Tibial artery (tissue), 4 donors: ENCODE measurements around the gene NPC2.

Experiments
- DNase-seq, 2 donors: peaks; one replicate each; pipeline ENCODE4 v3.0.0-alpha.2; 2019
- H3K27ac ChIP-seq, 2 donors: fragments of 200-600 bp; sonication (generic) in 1 of 2; 1 replicate in 1 of 2; 2 replicates in 1 of 2; pipeline ENCODE4 v1.5.1; 2018 to 2019; ENCODE audit warnings: mild to moderate bottlenecking in 1 of 2
- H3K27me3 ChIP-seq, 2 donors: fragments of 200-600 bp; sonication (generic) in 1 of 2; one replicate each; pipeline versions ENCODE4 v1.5.1 to v1.6.0; 2016 to 2019
- H3K36me3 ChIP-seq, 3 donors: fragments of 200-600 bp; sonication (generic) in 2 of 3; one replicate each; pipeline ENCODE4 v1.5.1; 2016 to 2019; ENCODE audit warnings: mild to moderate bottlenecking in 2 of 3
- H3K4me1 ChIP-seq, 4 donors: fragments of 200-600 bp; sonication (generic) in 2 of 4; 1 replicate in 3 of 4; 2 replicates in 1 of 4; pipeline ENCODE4 v1.5.1; 2016 to 2019
- H3K4me3 ChIP-seq, 2 donors: fragments of 200-600 bp; sonication (generic) in 1 of 2; 1 replicate in 1 of 2; 2 replicates in 1 of 2; pipeline ENCODE4 v1.5.1; 2018 to 2019; ENCODE audit warnings: mild to moderate bottlenecking in 2 of 2
- H3K9me3 ChIP-seq, 3 donors: fragments of 200-600 bp; sonication (generic) in 1 of 3; one replicate each; pipeline ENCODE4 v1.5.1; 2016 to 2019
- CTCF ChIP-seq, 2 experiments: fragments of 200-600 bp in 1 of 2; fragments of 450-650 bp in 1 of 2; IDR thresholded peaks; one replicate each; pipeline ENCODE4 v1.5.1; 2017 to 2019; ENCODE audit warnings: antibody characterized with exemption in 2 of 2, mild to moderate bottlenecking in 1 of 2, moderate library complexity in 1 of 2
- intact Hi-C: fragments of 100-400 bp; cut with DNase I; formaldehyde crosslinking; loops from one replicate; pipeline ENCODE4 v1.15.0; 2023; ENCODE audit warnings: low total_unique reads

The NPC2 gene

DNA sequence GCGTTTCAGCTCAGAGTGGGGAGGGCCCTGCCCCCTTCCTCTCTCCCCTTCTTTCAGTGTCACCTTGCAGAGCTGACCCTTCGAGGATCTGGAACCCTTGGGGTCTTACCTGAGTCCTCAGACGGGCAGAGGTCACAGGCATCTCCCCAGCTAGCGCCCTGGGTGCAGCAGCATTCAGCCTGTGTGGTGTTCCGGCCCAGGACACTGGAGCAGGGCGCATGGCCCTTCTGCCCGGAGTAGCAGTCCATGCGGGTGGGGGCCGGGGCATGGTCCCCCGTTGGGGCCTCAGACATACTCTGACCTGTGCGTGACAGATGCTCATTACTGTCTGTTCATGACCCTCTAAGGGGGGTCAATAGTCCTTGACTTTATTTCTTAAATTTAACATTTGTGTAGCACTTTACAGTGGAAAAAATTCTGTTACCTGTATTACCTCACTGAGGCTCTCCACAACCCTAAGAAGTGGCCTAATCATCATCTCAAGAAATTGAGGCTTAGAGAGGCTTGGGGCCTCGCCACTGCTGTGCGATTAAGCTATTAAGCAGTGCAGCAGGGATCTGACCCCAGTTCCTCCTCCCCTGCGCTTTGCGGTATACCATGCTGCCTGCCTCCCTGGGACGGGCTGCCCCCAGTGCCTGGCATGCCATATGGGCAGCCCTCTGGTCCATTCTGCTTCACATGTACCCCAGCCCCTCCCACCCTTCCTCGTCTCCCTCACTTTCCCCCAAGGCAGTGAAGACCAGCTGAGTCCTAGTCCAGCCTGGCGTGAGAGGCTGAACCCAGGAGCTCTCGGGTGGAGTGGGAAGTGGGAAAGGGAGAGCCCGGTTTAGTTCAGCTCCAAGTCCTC lies 12.0 kb upstream of the NPC2 start:
- peaks cover 31 to 100% (median 79%) of the 10 kb centered on the region in 3 donors for H3K36me3 ChIP-seq
- no peaks in the 10 kb centered on the region for H3K27me3 ChIP-seq
- H3K9me3 ChIP-seq: no peaks in the 10 kb centered on the region
- H3K27ac ChIP-seq: no peak overlapping the region
- H3K4me1 ChIP-seq: no peaks in the 10 kb centered on the region
- intact Hi-C loops: loop anchor here (5.0 to 10.0 kb wide), 3 partner anchors 107 to 290 kb away; partner anchors contain the start of genes AREL1, FCF1 and LTBP2
- peak in 1 of 2 donors; percentile 17 for DNase-seq
- no peak for TF ChIP-seq CTCF (IDR thresholded peaks at IDR 0.05)
- H3K4me3 ChIP-seq: no peak overlapping the region

GRCh38 chr14:74504412-74504811 lies 11.3 kb upstream of the NPC2 start:
- no peaks in the 10 kb centered on the region for H3K4me1 ChIP-seq
- intact Hi-C loops: loop anchor here (5.0 to 10.0 kb wide), 3 partner anchors 108 to 290 kb away; partner anchors contain the start of genes AREL1, FCF1 and LTBP2
- H3K27ac ChIP-seq: no peak overlapping the region
- H3K4me3 ChIP-seq: no peak overlapping the region
- DNase-seq: peak in 1 of 2 donors; percentile 17
- H3K27me3 ChIP-seq: no peaks in the 10 kb centered on the region
- peaks cover 31 to 100% (median 78%) of the 10 kb centered on the region in 3 donors for H3K36me3 ChIP-seq
- no peak for TF ChIP-seq CTCF (IDR thresholded peaks at IDR 0.05)
- no peaks in the 10 kb centered on the region for H3K9me3 ChIP-seq

DNA sequence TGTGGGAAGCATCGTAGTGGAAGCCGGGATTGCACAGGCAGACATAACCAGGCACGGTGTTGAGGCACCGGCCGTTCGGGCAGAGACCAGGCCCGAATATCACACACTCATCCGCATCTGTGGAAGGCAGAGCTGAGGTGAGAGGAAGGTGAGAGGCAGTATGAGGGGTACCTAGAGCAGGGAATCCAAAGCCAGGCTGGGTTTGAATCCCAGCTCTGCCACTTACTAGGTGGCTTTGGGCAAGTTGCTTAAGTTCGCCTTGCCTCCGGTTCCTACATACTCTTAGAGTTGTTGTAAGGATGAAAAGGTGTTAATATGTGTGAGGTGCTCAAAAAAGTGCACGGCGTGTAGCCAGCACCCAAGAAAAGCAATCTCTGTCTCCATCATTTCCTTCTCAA lies 10.8 kb upstream of the NPC2 start:
- Histone ChIP-seq H3K9me3 (no peaks in the 10 kb centered on the region), H3K36me3 (peaks cover 28 to 99% (median 73%) of the 10 kb centered on the region in 3 donors), H3K27ac (no peak overlapping the region), H3K27me3 (no peaks in the 10 kb centered on the region), H3K4me3 (no peak overlapping the region), H3K4me1 (no peaks in the 10 kb centered on the region)
- peak in 1 of 2 donors; percentile 17 for DNase-seq
- TF ChIP-seq CTCF (IDR thresholded peaks at IDR 0.05): no peak
- intact Hi-C loops: loop anchor here (5.0 to 10.0 kb wide), 3 partner anchors 108 to 291 kb away; partner anchors contain the start of genes AREL1, FCF1 and LTBP2

DNA sequence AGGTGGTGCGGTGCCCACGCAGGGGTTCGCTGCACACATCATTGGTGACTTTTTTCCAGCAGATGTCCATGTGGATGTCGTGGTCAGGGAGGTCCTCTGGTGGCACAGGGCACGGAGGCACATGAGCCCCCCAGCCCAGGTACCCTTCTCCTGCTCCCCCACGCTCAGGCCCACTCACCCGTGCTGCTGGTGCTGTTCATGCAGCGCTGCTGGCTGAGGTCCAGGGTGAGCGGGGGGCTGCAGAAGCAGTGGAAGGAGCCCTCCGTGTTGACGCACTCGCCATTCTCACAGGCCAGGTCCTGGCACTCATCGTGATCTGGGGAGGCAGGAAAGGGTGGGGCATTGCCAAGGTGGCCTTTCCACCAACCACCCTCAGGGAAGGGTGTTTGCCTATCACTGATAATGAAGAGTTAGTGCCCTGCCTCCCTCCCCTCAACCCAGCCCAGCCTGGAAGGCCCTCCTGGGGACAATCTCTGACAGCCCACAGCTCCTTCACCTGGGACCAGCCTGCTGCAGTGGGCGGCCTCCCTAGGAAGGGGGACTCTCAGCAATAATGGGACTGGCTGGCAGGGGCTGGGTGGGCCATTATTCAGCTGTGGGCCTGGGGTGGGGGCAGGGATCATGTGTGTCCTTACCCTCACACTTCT lies 10.3 kb upstream of the NPC2 start:
- no peaks in the 10 kb centered on the region for H3K9me3 ChIP-seq
- peaks cover 24 to 94% (median 68%) of the 10 kb centered on the region in 3 donors for H3K36me3 ChIP-seq
- intact Hi-C loops: loop anchor here (5.0 to 10.0 kb wide), 3 partner anchors 109 to 291 kb away; partner anchors contain the start of genes AREL1, FCF1 and LTBP2
- no peak for TF ChIP-seq CTCF (IDR thresholded peaks at IDR 0.05)
- no peak overlapping the region for H3K4me3 ChIP-seq
- no peak overlapping the region for H3K27ac ChIP-seq
- H3K27me3 ChIP-seq: no peaks in the 10 kb centered on the region
- DNase-seq: peak in 1 of 2 donors; percentile 19
- no peaks in the 10 kb centered on the region for H3K4me1 ChIP-seq

DNA sequence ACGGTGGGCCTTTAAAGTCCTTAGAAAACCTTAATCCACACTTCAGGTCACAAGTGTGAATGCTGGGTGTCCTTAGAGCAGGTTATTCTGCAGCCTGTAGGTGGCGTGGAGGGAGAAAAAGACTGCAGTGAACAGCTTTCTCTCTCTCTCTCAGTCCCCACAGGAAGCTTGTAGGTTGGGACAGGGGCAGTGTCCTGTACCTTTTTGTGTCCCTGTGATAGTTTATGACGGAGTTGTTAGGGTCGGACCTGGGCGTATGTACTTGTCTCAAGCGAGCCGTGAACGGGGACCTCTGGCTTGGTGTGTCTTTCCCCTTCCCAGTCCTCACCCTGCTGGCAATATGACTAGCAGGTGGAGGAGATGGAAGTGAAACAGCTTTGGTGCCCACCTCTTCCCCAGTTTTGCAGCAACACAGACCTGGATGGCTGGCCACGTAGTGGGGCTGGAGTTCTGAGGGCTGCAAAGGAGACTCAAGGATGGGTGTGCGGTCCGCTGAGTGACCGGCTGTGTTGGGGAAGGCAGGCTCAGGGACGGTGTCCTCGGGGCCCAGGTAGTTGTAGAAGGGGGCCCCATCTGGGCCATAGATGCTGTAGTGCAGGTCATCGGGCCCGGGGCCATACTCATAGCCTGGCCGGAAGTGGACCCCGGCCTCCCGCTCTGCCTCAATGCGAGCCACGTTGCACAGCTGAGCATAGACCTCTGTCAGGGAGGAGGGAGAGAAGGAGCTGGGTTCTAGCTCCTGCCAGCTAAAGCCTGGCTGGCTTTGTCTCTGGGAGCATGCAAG lies 9.3 kb upstream of the NPC2 start:
- peak in 1 of 2 donors; percentile 18 for DNase-seq
- TF ChIP-seq CTCF (IDR thresholded peaks at IDR 0.05): peak; percentile 30 to 36

More for the DNA sequence above, 9.3 kb upstream of the NPC2 start:
- no peaks in the 10 kb centered on the region for H3K9me3 ChIP-seq
- peak overlapping the region; percentile 2 to 16 for H3K27ac ChIP-seq
- H3K4me1 ChIP-seq: no peaks in the 10 kb centered on the region
- intact Hi-C loops: loop anchor here (5.0 to 10.0 kb wide), 3 partner anchors 110 to 292 kb away; partner anchors contain the start of genes AREL1, FCF1 and LTBP2
- H3K4me3 ChIP-seq: no peak overlapping the region
- H3K36me3 ChIP-seq: peaks cover 24 to 84% (median 58%) of the 10 kb centered on the region in 3 donors
- no peaks in the 10 kb centered on the region for H3K27me3 ChIP-seq
